CD14-positive monocyte (primary cell): ENCODE results near the gene SPINK1. TPM values are rescaled to one million over a fixed set of nuclear protein-coding genes. Genes with fewer than 3 reads are reported as not detected.
"Not testable (repeated sequence)": the region's sequence is repeated elsewhere in the genome, so short reads cannot be mapped to it uniquely, and the experiment has no call there.

ENCODE experiments used
- DNase-seq, 3 donors: peaks; one replicate each; pipeline ENCODE4 v3.0.0-alpha.2; 2011 to 2022
- H2AFZ ChIP-seq: 2 replicates; pipeline ENCODE4 v1.6.0; 2012; ENCODE audit warnings: mild to moderate bottlenecking, low read depth, low read length, inconsistent platforms; ENCODE audit not compliant: insufficient read depth, poor library complexity, severe bottlenecking
- H3K27ac ChIP-seq, 2 donors: 1 replicate in 1 of 2; 2 replicates in 1 of 2; pipeline ENCODE4 v1.5.1; 2012 to 2013; ENCODE audit warnings: low read length in 2 of 2, control low read depth in 1 of 2, inconsistent platforms in 1 of 2, low read depth in 1 of 2, mild to moderate bottlenecking in 1 of 2
- H3K27me3 ChIP-seq, 2 donors: one replicate each; pipeline versions ENCODE4 v1.6.0 to v1.6.1; 2011 to 2013; ENCODE audit warnings: low read length in 2 of 2; ENCODE audit not compliant: control insufficient read depth in 2 of 2, insufficient read depth in 2 of 2
- H3K36me3 ChIP-seq, 2 donors: replicated peaks in 1 of 2; 1 replicate in 1 of 2; 2 replicates in 1 of 2; pipeline versions ENCODE4 v1.5.1 to v1.6.1; 2012 to 2013; ENCODE audit warnings: low read length in 2 of 2, control low read depth in 1 of 2, inconsistent platforms in 1 of 2, mild to moderate bottlenecking in 1 of 2; ENCODE audit not compliant: insufficient read depth in 2 of 2, control insufficient read depth in 1 of 2
- H3K4me1 ChIP-seq, 2 donors: 1 replicate in 1 of 2; 2 replicates in 1 of 2; pipeline versions ENCODE4 v1.5.1 to v1.6.1; 2012 to 2013; ENCODE audit warnings: low read length in 2 of 2, control low read depth in 1 of 2, inconsistent platforms in 1 of 2, mild to moderate bottlenecking in 1 of 2, moderate library complexity in 1 of 2; ENCODE audit not compliant: insufficient read depth in 2 of 2, control insufficient read depth in 1 of 2
- H3K4me2 ChIP-seq: replicated peaks from 2 replicates; pipeline ENCODE3; 2012; ENCODE audit warnings: low read length, moderate library complexity, mild to moderate bottlenecking; ENCODE audit not compliant: poor library complexity, severe bottlenecking; ENCODE audit errors: extremely low read depth
- H3K4me3 ChIP-seq, 3 experiments: fragments of 200-600 bp in 1 of 3; sonication (generic) in 1 of 3; replicated peaks in 1 of 3; 1 replicate in 2 of 3; 2 replicates in 1 of 3; pipeline ENCODE4 v1.5.1; 2011 to 2013; ENCODE audit warnings: low read length in 3 of 3, mild to moderate bottlenecking in 3 of 3, control low read depth in 2 of 3, low read depth in 2 of 3, inconsistent platforms in 1 of 3, moderate library complexity in 1 of 3
- H3K79me2 ChIP-seq: 2 replicates; pipeline ENCODE4 v1.6.0; 2012; ENCODE audit warnings: mild to moderate bottlenecking, control low read depth, inconsistent platforms, low read length, moderate library complexity; ENCODE audit not compliant: insufficient read depth
- H3K9ac ChIP-seq: 2 replicates; pipeline ENCODE4 v1.6.0; 2017; ENCODE audit warnings: low read length, mild to moderate bottlenecking; ENCODE audit not compliant: insufficient read depth, poor library complexity, severe bottlenecking
- H3K9me3 ChIP-seq, 2 donors: replicated peaks in 1 of 2; 1 replicate in 1 of 2; 2 replicates in 1 of 2; pipeline versions ENCODE4 v1.5.1 to v1.6.1; 2012 to 2013; ENCODE audit warnings: low read length in 2 of 2, control low read depth in 1 of 2; ENCODE audit not compliant: control insufficient read depth in 1 of 2, insufficient read depth in 1 of 2
- H4K20me1 ChIP-seq: 2 replicates; pipeline ENCODE4 v1.6.0; 2012; ENCODE audit warnings: mild to moderate bottlenecking, low read length, control low read depth, moderate library complexity; ENCODE audit not compliant: insufficient read depth
- H3K27ac Mint-ChIP-seq, 7 donors: one replicate each; pipeline ENCODE4 v1.8.0; 2020; ENCODE audit warnings: mild to moderate bottlenecking in 7 of 7, mixed read lengths in 7 of 7, moderate library complexity in 6 of 7, inconsistent platforms in 2 of 7
- H3K27me3 Mint-ChIP-seq, 3 donors: one replicate each; pipeline ENCODE4 v1.8.0; 2021 to 2022; ENCODE audit warnings: low read depth in 3 of 3, mild to moderate bottlenecking in 3 of 3, mixed read lengths in 3 of 3, moderate library complexity in 3 of 3, inconsistent platforms in 1 of 3
- H3K36me3 Mint-ChIP-seq, 2 donors: one replicate each; pipeline ENCODE4 v1.8.0; 2020; ENCODE audit warnings: mixed read lengths in 2 of 2, inconsistent platforms in 1 of 2, mild to moderate bottlenecking in 1 of 2
- H3K4me1 Mint-ChIP-seq: one replicate; pipeline ENCODE4 v1.8.0; 2020; ENCODE audit warnings: mild to moderate bottlenecking, mixed read lengths
- H3K4me3 Mint-ChIP-seq, 2 donors: one replicate each; pipeline ENCODE4 v1.8.0; 2020; ENCODE audit warnings: mild to moderate bottlenecking in 2 of 2, mixed read lengths in 2 of 2, moderate library complexity in 1 of 2
- H3K9me3 Mint-ChIP-seq, 7 donors: one replicate each; pipeline ENCODE4 v1.8.0; 2020 to 2022; ENCODE audit warnings: mixed read lengths in 7 of 7, mild to moderate bottlenecking in 6 of 7, moderate library complexity in 6 of 7, inconsistent platforms in 2 of 7
- WGBS: methylation state at CpG from one replicate; pipeline ENCODE4 v1.1.5; 2013; ENCODE audit warnings: missing lambda C conversion rate; ENCODE audit not compliant: insufficient coverage; 5-methylcytosine and 5-hydroxymethylcytosine counted together
- intact Hi-C, 2 donors: fragments of 100-400 bp; cut with micrococcal nuclease; formaldehyde crosslinking; loops; one replicate each; pipeline versions ENCODE4 v1.15.0 to v1.15.1; 2023
- polyA plus RNA-seq, 3 donors: library from polyadenylated mRNA; depleted of rRNA in 1 of 3; unstranded in 2 of 3; stranded (reverse) in 1 of 3; fragments of 300-500 nt in 2 of 3; fragments of >200 nt in 1 of 3; fragmentation: Illumina TruSeq in 2 of 3; gene quantifications; 1 replicate in 2 of 3; 2 replicates in 1 of 3; pipeline ENCODE4 v1.2.3, GENCODE V29; 2012 to 2021
- TF ChIP-seq, protein P1 (sequence below): fragments of 200-600 bp; IDR thresholded peaks from one replicate; pipeline ENCODE4 v1.8.0; 2022; ENCODE audit warnings: antibody characterized with exemption, mild to moderate bottlenecking

The SPINK1 gene
- polyA plus RNA-seq, 3 donors, result not detected

DNA sequence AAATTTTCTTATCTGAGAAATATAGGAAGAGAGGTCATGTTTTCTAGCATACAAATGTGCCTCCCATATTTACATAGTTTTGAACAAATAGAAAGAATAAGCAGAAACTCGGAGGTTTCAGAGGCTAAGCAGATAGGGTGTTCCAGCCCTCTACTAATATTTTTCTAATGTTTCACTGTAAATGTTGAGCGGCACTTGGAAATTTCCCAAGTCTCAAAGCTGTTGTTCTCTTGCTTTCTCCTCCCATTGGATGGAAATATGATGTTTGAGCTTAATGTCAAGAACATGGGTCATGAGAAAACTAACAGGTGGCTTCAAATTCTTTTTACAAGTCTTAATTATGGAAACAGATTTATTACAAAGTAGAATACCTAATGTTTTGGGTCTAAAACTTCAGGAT, 5.1 kb downstream of the SPINK1 start:
- Histone ChIP-seq H3K4me3 (no peak overlapping the region), H4K20me1 (no peaks in the 10 kb centered on the region), H3K27me3 (no peaks in the 10 kb centered on the region), H3K9ac (no peak overlapping the region), H3K4me2 (no peak overlapping the region), H3K36me3 (no peaks in the 10 kb centered on the region), H3K9me3 (no peaks in the 10 kb centered on the region), H3K4me1 (no peaks in the 10 kb centered on the region), H2AFZ (no peak overlapping the region), H3K79me2 (no peaks in the 10 kb centered on the region), H3K27ac (no peak overlapping the region)
- TF ChIP-seq, protein P1, sequence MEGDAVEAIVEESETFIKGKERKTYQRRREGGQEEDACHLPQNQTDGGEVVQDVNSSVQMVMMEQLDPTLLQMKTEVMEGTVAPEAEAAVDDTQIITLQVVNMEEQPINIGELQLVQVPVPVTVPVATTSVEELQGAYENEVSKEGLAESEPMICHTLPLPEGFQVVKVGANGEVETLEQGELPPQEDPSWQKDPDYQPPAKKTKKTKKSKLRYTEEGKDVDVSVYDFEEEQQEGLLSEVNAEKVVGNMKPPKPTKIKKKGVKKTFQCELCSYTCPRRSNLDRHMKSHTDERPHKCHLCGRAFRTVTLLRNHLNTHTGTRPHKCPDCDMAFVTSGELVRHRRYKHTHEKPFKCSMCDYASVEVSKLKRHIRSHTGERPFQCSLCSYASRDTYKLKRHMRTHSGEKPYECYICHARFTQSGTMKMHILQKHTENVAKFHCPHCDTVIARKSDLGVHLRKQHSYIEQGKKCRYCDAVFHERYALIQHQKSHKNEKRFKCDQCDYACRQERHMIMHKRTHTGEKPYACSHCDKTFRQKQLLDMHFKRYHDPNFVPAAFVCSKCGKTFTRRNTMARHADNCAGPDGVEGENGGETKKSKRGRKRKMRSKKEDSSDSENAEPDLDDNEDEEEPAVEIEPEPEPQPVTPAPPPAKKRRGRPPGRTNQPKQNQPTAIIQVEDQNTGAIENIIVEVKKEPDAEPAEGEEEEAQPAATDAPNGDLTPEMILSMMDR, result no peak
- H3K4me1 Mint-ChIP-seq, result peaks cover 7% of the 10 kb centered on the region
- intact Hi-C loops, result loop anchor here in 1 of 2 donors (10.0 kb wide), 1 partner anchor 62 kb away; no protein-coding TSS in a partner anchor
- H3K27me3 Mint-ChIP-seq, result peaks cover 0 to 3% (median 0%) of the 10 kb centered on the region in 3 donors
- no peak overlapping the region for H3K27ac Mint-ChIP-seq
- DNase-seq, result no peak
- no peaks in the 10 kb centered on the region for H3K36me3 Mint-ChIP-seq
- no peak overlapping the region for H3K4me3 Mint-ChIP-seq
- WGBS, result no CpG with 5 or more reads among the region's 2 CpGs
- no peaks in the 10 kb centered on the region for H3K9me3 Mint-ChIP-seq

DNA sequence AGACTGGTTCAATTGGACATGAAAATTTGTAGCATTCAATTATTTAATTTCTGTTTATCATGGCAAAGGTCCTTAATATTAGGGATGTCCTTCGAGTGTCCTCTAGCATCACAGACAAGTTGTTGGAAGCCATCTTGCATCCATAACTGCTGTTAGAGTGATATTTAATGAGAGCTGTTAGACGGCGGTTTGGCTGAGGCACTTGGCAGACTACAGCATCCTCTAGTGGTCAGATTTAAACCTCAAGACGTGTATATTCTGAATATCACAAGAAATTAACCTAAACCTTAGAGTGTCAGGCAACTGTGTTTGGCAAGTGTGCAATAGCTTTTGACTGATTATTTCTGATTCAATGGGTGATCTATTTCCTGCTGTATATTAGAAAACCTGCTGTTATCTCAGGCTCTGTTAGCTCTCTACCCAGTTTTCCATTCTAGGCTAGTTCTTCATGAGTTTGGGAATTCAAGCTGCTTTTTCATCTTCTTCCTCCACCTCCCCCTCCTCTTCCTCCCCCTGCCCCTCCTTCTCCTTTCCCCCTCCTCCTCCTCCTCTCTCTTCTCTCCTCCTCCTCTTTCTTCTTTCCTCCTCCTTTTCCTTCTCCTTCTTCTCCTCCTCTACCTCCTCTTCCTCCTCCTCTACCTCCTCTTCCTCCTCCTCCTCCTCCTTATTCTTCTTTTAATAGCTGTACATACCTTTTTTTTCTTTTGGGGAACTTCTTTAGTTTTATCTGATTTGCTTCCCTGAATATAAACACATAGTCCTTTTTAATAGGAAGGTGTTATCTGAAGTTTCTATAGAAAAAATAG, 8.6 kb downstream of the SPINK1 start:
- no peak overlapping the region for H3K4me2 ChIP-seq
- no peak overlapping the region for H3K4me3 Mint-ChIP-seq
- no peaks in the 10 kb centered on the region for H3K36me3 ChIP-seq
- H3K27ac Mint-ChIP-seq, result peak overlapping the region in 1 of 7 donors; percentile 8
- intact Hi-C loops, result loop anchor here (1.0 to 10.0 kb wide), 3 partner anchors 58 to 195 kb away; no protein-coding TSS in a partner anchor
- TF ChIP-seq, protein P1, result peak; percentile 97
- DNase-seq, result peak; percentile 68 to 80 (median 75)
- no peaks in the 10 kb centered on the region for H3K27me3 ChIP-seq
- H3K36me3 Mint-ChIP-seq, result no peaks in the 10 kb centered on the region
- no peak overlapping the region for H3K9ac ChIP-seq
- no peak overlapping the region for H3K4me3 ChIP-seq
- WGBS, result no CpG with 5 or more reads among the region's 4 CpGs
- no peaks in the 10 kb centered on the region for H4K20me1 ChIP-seq
- no peaks in the 10 kb centered on the region for H3K4me1 ChIP-seq
- H3K4me1 Mint-ChIP-seq, result peaks cover 13% of the 10 kb centered on the region
- no peaks in the 10 kb centered on the region for H3K79me2 ChIP-seq
- H2AFZ ChIP-seq, result no peak overlapping the region
- peaks cover 0 to 3% (median 0%) of the 10 kb centered on the region in 3 donors for H3K27me3 Mint-ChIP-seq
- H3K27ac ChIP-seq, result no peak overlapping the region
- H3K9me3 ChIP-seq, result no peaks in the 10 kb centered on the region
- H3K9me3 Mint-ChIP-seq, result no peaks in the 10 kb centered on the region

DNA sequence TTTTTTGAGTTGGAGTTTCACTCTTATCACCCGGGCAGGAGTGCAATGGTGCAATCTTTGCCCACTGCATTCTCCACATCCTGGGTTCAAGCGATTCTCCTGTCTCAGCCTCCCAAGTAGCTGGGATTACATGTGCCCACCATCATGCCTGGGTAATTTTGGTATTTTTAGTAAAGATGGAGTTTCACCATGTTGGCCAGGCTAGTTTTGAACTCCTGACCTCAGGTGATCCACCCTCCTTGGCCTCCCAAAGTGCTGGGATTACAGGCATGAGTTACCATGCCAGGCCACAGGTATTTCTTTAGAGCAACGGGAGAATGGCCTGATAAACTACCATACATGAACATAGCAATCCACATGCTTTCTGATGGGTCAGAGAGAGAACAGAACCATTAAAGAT, 9.2 kb downstream of the SPINK1 start:
- not testable (repeated sequence) for H3K27me3 ChIP-seq, H3K36me3 ChIP-seq, H3K36me3 Mint-ChIP-seq, H3K79me2 ChIP-seq, H3K9me3 ChIP-seq, H3K27me3 Mint-ChIP-seq, H3K4me2 ChIP-seq, H3K4me1 ChIP-seq, H3K9me3 Mint-ChIP-seq, H4K20me1 ChIP-seq, DNase-seq, H3K4me3 Mint-ChIP-seq, H3K4me3 ChIP-seq, H3K9ac ChIP-seq, H3K27ac ChIP-seq
- no CpG with 5 or more reads among the region's 3 CpGs for WGBS
- Mint-ChIP-seq H3K4me1 (peaks cover 13% of the 10 kb centered on the region), H3K27ac (peak overlapping the region in 3 of 7 donors; percentile 8 to 69 (median 39))
- intact Hi-C loops, result loop anchor here (1.0 to 10.0 kb wide), 3 partner anchors 57 to 194 kb away; no protein-coding TSS in a partner anchor
- peak overlapping the region; percentile 18 for H2AFZ ChIP-seq
